PC-3 (cell line): ENCODE results near the gene GTF3A. TPM values are rescaled to one million over a fixed set of nuclear protein-coding genes. Genes with fewer than 3 reads are reported as not detected.

Source experiments
- ATAC-seq: fragments of 200-7000 bp; cut with Tn5 transposase; 2 replicates; pipeline ENCODE4 v1.9.1; 2020; ENCODE audit warnings: mild to moderate bottlenecking, moderate library complexity
- BruUV-seq: library from RNA; stranded (reverse); fragments of 400-500 nt; replicated peaks from 2 replicates; lab custom pipeline; 2021; lab: Mats Ljungman, UMichigan
- CTCF ChIA-PET: fragments of 300-600 bp; sonication (Branson Sonifier 250); formaldehyde crosslinking; loops from one replicate; lab custom pipeline; 2022; ENCODE audit warnings: antibody characterized with exemption; lab: Charles Lee
- POLR2A ChIA-PET: fragments of 300-600 bp; sonication (Branson Sonifier 250); formaldehyde crosslinking; loops from one replicate; lab custom pipeline; 2022; ENCODE audit warnings: antibody characterized with exemption; ENCODE audit not compliant: unreplicated experiment; lab: Charles Lee
- DNase-seq: peaks from one replicate; pipeline ENCODE4 v3.0.0-alpha.2; 2015
- H2AFZ ChIP-seq: fragments of 300-600 bp; sonication (generic); 2 replicates; pipeline ENCODE4 v1.6.0; 2016; ENCODE audit warnings: antibody characterized with exemption, low read length
- H3F3A ChIP-seq: fragments of 300-600 bp; sonication (generic); one replicate; pipeline ENCODE4 v1.6.0; 2017; ENCODE audit warnings: antibody characterized with exemption, low read length, control low read depth, mild to moderate bottlenecking; ENCODE audit not compliant: unreplicated experiment
- H3K27ac ChIP-seq: fragments of 300-600 bp; sonication (generic); 2 replicates; pipeline ENCODE4 v1.5.1; 2016; ENCODE audit warnings: mild to moderate bottlenecking, low read length
- H3K27me3 ChIP-seq: fragments of 300-600 bp; sonication (generic); 2 replicates; pipeline ENCODE4 v1.6.1; 2016; ENCODE audit warnings: low read length, mixed read lengths
- H3K36me3 ChIP-seq: fragments of 300-600 bp; sonication (generic); 2 replicates; pipeline ENCODE4 v1.6.1; 2016; ENCODE audit warnings: low read depth, mixed run types, low read length, mixed read lengths
- H3K4me1 ChIP-seq: fragments of 300-600 bp; sonication (generic); 2 replicates; pipeline ENCODE4 v1.5.1; 2016; ENCODE audit warnings: low read length; ENCODE audit not compliant: insufficient read depth
- H3K4me2 ChIP-seq: fragments of 300-600 bp; sonication (generic); 2 replicates; pipeline ENCODE4 v1.6.0; 2016; ENCODE audit warnings: low read length
- H3K4me3 ChIP-seq: fragments of 300-600 bp; sonication (generic); 2 replicates; pipeline ENCODE4 v1.5.1; 2016; ENCODE audit warnings: mild to moderate bottlenecking, low read length, mixed read lengths
- H3K79me2 ChIP-seq: fragments of 300-600 bp; sonication (generic); 2 replicates; pipeline ENCODE4 v1.6.1; 2017; ENCODE audit warnings: low read length, mixed read lengths
- H3K9ac ChIP-seq: fragments of 300-600 bp; sonication (generic); 2 replicates; pipeline ENCODE4 v1.6.0; 2016; ENCODE audit warnings: mild to moderate bottlenecking, low read length
- H3K9me2 ChIP-seq: fragments of 300-600 bp; sonication (generic); replicated peaks from 2 replicates; pipeline ENCODE4 v1.6.1; 2016; ENCODE audit warnings: mixed run types, low read length, mixed read lengths
- H3K9me3 ChIP-seq: fragments of 300-600 bp; sonication (generic); 2 replicates; pipeline ENCODE4 v1.6.1; 2016; ENCODE audit warnings: low read length, mixed read lengths
- H4K20me1 ChIP-seq: fragments of 300-600 bp; sonication (generic); 2 replicates; pipeline ENCODE4 v1.6.1; 2016; ENCODE audit warnings: low read length, mixed read lengths
- EZH2 ChIP-seq: fragments of 300-600 bp; sonication (generic); IDR thresholded peaks from one replicate; pipeline ENCODE4 v1.6.1; 2017; ENCODE audit warnings: antibody characterized with exemption, mild to moderate bottlenecking, low read length; ENCODE audit not compliant: unreplicated experiment
- EZH2phosphoT487 ChIP-seq: fragments of 300-600 bp; sonication (generic); IDR thresholded peaks from 2 replicates; pipeline ENCODE4 v1.6.1; 2018; ENCODE audit warnings: mild to moderate bottlenecking, antibody characterized with exemption, low read length, borderline replicate concordance
- intact Hi-C: fragments of 100-400 bp; cut with micrococcal nuclease; formaldehyde crosslinking; loops from 2 replicates; pipeline ENCODE4 v1.9.0; 2023
- total RNA-seq: library from RNA; depleted of rRNA; stranded (reverse); fragments of >200 nt; gene quantifications from 2 replicates; pipeline ENCODE4 v1.2.3, GENCODE V29; 2014
- TF ChIP-seq, protein P1 (sequence below): fragments of 300-600 bp; sonication (generic); conservative IDR thresholded peaks from 2 replicates; pipeline ENCODE4 v1.5.1; 2017; ENCODE audit warnings: antibody characterized with exemption, low read depth, mild to moderate bottlenecking, low read length

GTF3A gene
- total RNA-seq, 1 experiment from 2014 or later = 201 TPM

- DNase-seq (no peak), ATAC-seq (no peak)
- Histone ChIP-seq H3K4me2 (no peak overlapping the region), H3K9me3 (no peaks in the 10 kb centered on the region), H3K4me1 (no peaks in the 10 kb centered on the region), H4K20me1 (no peaks in the 10 kb centered on the region), H3K27me3 (no peaks in the 10 kb centered on the region), H3K4me3 (no peak overlapping the region), H3K9ac (no peak overlapping the region), H2AFZ (no peak overlapping the region), H3K36me3 (no peaks in the 10 kb centered on the region), H3F3A (no peaks in the 10 kb centered on the region), H3K79me2 (no peaks in the 10 kb centered on the region), H3K27ac (no peak overlapping the region), H3K9me2 (no peaks in the 10 kb centered on the region)
- POLR2A ChIA-PET = no interaction called here
- BruUV-seq = no TSS peak
- TF ChIP-seq, protein P1, sequence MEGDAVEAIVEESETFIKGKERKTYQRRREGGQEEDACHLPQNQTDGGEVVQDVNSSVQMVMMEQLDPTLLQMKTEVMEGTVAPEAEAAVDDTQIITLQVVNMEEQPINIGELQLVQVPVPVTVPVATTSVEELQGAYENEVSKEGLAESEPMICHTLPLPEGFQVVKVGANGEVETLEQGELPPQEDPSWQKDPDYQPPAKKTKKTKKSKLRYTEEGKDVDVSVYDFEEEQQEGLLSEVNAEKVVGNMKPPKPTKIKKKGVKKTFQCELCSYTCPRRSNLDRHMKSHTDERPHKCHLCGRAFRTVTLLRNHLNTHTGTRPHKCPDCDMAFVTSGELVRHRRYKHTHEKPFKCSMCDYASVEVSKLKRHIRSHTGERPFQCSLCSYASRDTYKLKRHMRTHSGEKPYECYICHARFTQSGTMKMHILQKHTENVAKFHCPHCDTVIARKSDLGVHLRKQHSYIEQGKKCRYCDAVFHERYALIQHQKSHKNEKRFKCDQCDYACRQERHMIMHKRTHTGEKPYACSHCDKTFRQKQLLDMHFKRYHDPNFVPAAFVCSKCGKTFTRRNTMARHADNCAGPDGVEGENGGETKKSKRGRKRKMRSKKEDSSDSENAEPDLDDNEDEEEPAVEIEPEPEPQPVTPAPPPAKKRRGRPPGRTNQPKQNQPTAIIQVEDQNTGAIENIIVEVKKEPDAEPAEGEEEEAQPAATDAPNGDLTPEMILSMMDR = no peak; the same call in 1 of the 2 replicates
- TF ChIP-seq EZH2 = no peak
- no peak for TF ChIP-seq EZH2phosphoT487
- intact Hi-C loops = no loop called here
- CTCF ChIA-PET = no interaction called here
Measured at GRCh38 chr13:27383104-27383921, 41.1 kb upstream of the GTF3A start.

GRCh38 chr13:27384285-27384684, 40.1 kb upstream of the GTF3A start:
- H3K27ac ChIP-seq = no peak overlapping the region
- H3K4me2 ChIP-seq = no peak overlapping the region
- ATAC-seq = no peak

More at GRCh38 chr13:27384285-27384684, 40.1 kb upstream of the GTF3A start:
- H3K9ac ChIP-seq = no peak overlapping the region
- no peaks in the 10 kb centered on the region for H3K9me2 ChIP-seq
- DNase-seq = no peak
- H3F3A ChIP-seq = no peaks in the 10 kb centered on the region
- ChIA-PET POLR2A (no interaction called here), CTCF (no interaction called here)
- no TSS peak for BruUV-seq
- no peaks in the 10 kb centered on the region for H3K9me3 ChIP-seq
- no peaks in the 10 kb centered on the region for H3K27me3 ChIP-seq
- no peak overlapping the region for H2AFZ ChIP-seq
- no peaks in the 10 kb centered on the region for H4K20me1 ChIP-seq
- no peak overlapping the region for H3K4me3 ChIP-seq
- intact Hi-C loops = no loop called here
- no peaks in the 10 kb centered on the region for H3K4me1 ChIP-seq
- H3K36me3 ChIP-seq = no peaks in the 10 kb centered on the region
- TF ChIP-seq EZH2phosphoT487 = no peak
- TF ChIP-seq, protein P1 = no peak
- no peak for TF ChIP-seq EZH2
- no peaks in the 10 kb centered on the region for H3K79me2 ChIP-seq
